PC-9 (cell line): ENCODE measurements around the gene COG5. TPM values are rescaled to one million over a fixed set of nuclear protein-coding genes. Genes with fewer than 3 reads are reported as not detected.

ENCODE experiments used
- BruUV-seq: library from RNA; stranded (reverse); fragments of 400-500 nt; replicated peaks from 2 replicates; lab custom pipeline; 2021; lab: Mats Ljungman, UMichigan
- CTCF ChIA-PET: fragments of 300-600 bp; sonication (Branson Sonifier 250); formaldehyde crosslinking; loops from one replicate; lab custom pipeline; 2022; ENCODE audit warnings: antibody characterized with exemption; lab: Charles Lee
- POLR2A ChIA-PET: fragments of 300-600 bp; sonication (Branson Sonifier 250); formaldehyde crosslinking; loops from one replicate; lab custom pipeline; 2022; ENCODE audit warnings: antibody characterized with exemption; ENCODE audit not compliant: unreplicated experiment; lab: Charles Lee
- DNase-seq, 2 experiments: peaks; one replicate each; pipeline versions ENCODE4 v3.0.0 to v3.0.0-alpha.2; 2015 to 2022; ENCODE audit warnings: mixed read lengths in 1 of 2
- H2AFZ ChIP-seq: fragments of 200-600 bp; sonication (generic); 2 replicates; pipeline ENCODE4 v1.8.1; 2017; ENCODE audit warnings: antibody characterized with exemption
- H3F3A ChIP-seq: fragments of 200-600 bp; sonication (generic); 2 replicates; pipeline ENCODE4 v1.8.1; 2017; ENCODE audit warnings: antibody characterized with exemption, mild to moderate bottlenecking, low read depth; ENCODE audit not compliant: insufficient read depth
- H3K27ac ChIP-seq: fragments of 200-600 bp; sonication (generic); 2 replicates; pipeline ENCODE4 v1.6.1; 2016; ENCODE audit warnings: mixed run types
- H3K27me3 ChIP-seq: fragments of 200-600 bp; sonication (generic); 2 replicates; pipeline ENCODE4 v1.6.1; 2016; ENCODE audit warnings: low read depth, mixed run types; ENCODE audit not compliant: insufficient read depth
- H3K36me3 ChIP-seq: fragments of 200-600 bp; sonication (generic); 2 replicates; pipeline ENCODE4 v1.6.1; 2016; ENCODE audit warnings: low read depth, mixed run types
- H3K4me1 ChIP-seq: fragments of 200-600 bp; sonication (generic); replicated peaks from 2 replicates; pipeline ENCODE4 v1.6.1; 2016; ENCODE audit warnings: mixed run types; ENCODE audit not compliant: insufficient read depth
- H3K4me2 ChIP-seq: fragments of 200-600 bp; sonication (generic); 2 replicates; pipeline ENCODE4 v1.6.1; 2017; ENCODE audit warnings: mixed run types
- H3K4me3 ChIP-seq: fragments of 200-600 bp; sonication (generic); 2 replicates; pipeline ENCODE4 v1.6.1; 2016; ENCODE audit warnings: mixed run types
- H3K79me2 ChIP-seq: fragments of 200-600 bp; sonication (generic); 2 replicates; pipeline ENCODE4 v1.6.1; 2017; ENCODE audit warnings: low read depth, mixed run types
- H3K9me2 ChIP-seq: fragments of 200-600 bp; sonication (generic); 2 replicates; pipeline ENCODE4 v1.8.1; 2017; ENCODE audit warnings: mild to moderate bottlenecking; ENCODE audit not compliant: insufficient read depth
- H3K9me3 ChIP-seq: fragments of 200-600 bp; sonication (generic); 2 replicates; pipeline ENCODE4 v1.8.1; 2016; ENCODE audit warnings: low read depth; ENCODE audit not compliant: insufficient read depth
- H4K20me1 ChIP-seq: fragments of 200-600 bp; sonication (generic); 2 replicates; pipeline ENCODE4 v1.8.1; 2017; ENCODE audit not compliant: insufficient read depth
- CTCF ChIP-seq: fragments of 200-600 bp; sonication (generic); conservative IDR thresholded peaks from 2 replicates; pipeline ENCODE4 v1.6.1; 2017; ENCODE audit warnings: mixed run types, antibody characterized with exemption, mild to moderate bottlenecking, moderate library complexity
- EZH2 ChIP-seq: fragments of 200-600 bp; sonication (generic); IDR thresholded peaks from 2 replicates; pipeline ENCODE4 v1.8.0; 2017; ENCODE audit warnings: antibody characterized with exemption, low read depth
- intact Hi-C: fragments of 100-400 bp; cut with micrococcal nuclease; formaldehyde crosslinking; loops from one replicate; pipeline ENCODE4 v1.10.0; 2022; ENCODE audit not compliant: unreplicated experiment
- total RNA-seq: library from RNA; stranded (reverse); gene quantifications from 2 replicates; pipeline ENCODE4 v1.2.3, GENCODE V29; 2021

COG5 gene
- total RNA-seq, 1 experiment from 2014 or later: 43.5 TPM

DNA sequence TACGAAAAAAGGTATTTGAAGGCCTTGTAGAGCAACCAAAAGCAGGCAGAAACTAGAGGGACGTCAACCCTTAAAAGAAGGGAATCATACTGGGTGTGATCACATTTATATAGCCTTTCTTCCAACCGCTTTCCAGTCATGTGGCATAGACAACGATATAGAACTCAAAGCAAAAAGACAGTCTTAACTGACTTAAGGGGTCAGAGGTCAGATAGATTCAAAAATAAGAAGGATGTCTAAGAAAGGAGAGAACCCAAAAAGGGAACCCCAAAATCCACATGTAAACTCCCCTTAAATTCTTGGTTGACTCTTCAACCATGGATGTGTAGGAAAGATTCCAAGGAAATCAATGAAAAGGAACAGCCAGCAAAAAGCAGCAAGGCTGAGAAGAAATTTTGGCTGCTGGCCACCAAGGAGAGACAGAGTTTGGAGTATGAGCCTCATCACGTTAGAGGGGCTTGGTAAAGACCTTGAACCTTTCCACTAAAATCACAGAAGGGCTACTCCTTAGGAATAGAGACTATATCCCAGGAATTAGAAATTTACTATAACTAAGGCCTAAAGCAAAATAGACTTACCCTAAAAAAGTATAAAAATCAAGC is 24.9 kb upstream of the COG5 start:
- no peaks in the 10 kb centered on the region for H3K9me2 ChIP-seq
- no peaks in the 10 kb centered on the region for H3K79me2 ChIP-seq
- no peak overlapping the region for H3K4me2 ChIP-seq
- H3K36me3 ChIP-seq: peaks cover 16% of the 10 kb centered on the region; the same call in 1 of the 2 replicates
- H3K27ac ChIP-seq: no peak overlapping the region
- no peak overlapping the region for H3K4me3 ChIP-seq
- POLR2A ChIA-PET: no interaction called here
- H3K9me3 ChIP-seq: no peaks in the 10 kb centered on the region
- H4K20me1 ChIP-seq: no peaks in the 10 kb centered on the region
- CTCF ChIA-PET: no interaction called here
- intact Hi-C loops: no loop called here
- peaks cover 4% of the 10 kb centered on the region for H3K4me1 ChIP-seq
- H3F3A ChIP-seq: 0 out of 2 replicates have a peak, but pooled peaks cover 5% of the 10 kb centered on the region
- TF ChIP-seq EZH2 (no peak), CTCF (no peak)
- H3K27me3 ChIP-seq: no peaks in the 10 kb centered on the region
- no peak overlapping the region for H2AFZ ChIP-seq
- no peak for DNase-seq
- no TSS peak for BruUV-seq

- no peak overlapping the region for H3K4me3 ChIP-seq
- H3K27ac ChIP-seq: no peak overlapping the region
- POLR2A ChIA-PET: no interaction called here
- no peak for TF ChIP-seq EZH2
- TF ChIP-seq CTCF: no peak
- no peak overlapping the region for H3K4me2 ChIP-seq
- H3K9me3 ChIP-seq: no peaks in the 10 kb centered on the region
- no peak overlapping the region for H2AFZ ChIP-seq
- peaks cover 10% of the 10 kb centered on the region; the same call in 1 of the 2 replicates for H3K36me3 ChIP-seq
- intact Hi-C loops: loop anchor here (5.0 kb wide), 1 partner anchor 78 kb away; the partner anchor contains the start of gene SLC26A4
- H3K79me2 ChIP-seq: peaks cover 20% of the 10 kb centered on the region
- H3K9me2 ChIP-seq: no peaks in the 10 kb centered on the region
- peaks cover 5% of the 10 kb centered on the region; the same call in 1 of the 2 replicates for H3F3A ChIP-seq
- no TSS peak for BruUV-seq
- DNase-seq: no peak
- H3K27me3 ChIP-seq: no peaks in the 10 kb centered on the region
- peaks cover 25% of the 10 kb centered on the region for H3K4me1 ChIP-seq
- CTCF ChIA-PET: no interaction called here
- H4K20me1 ChIP-seq: no peaks in the 10 kb centered on the region
These were observed 21.0 kb upstream of the COG5 start for GRCh38 chr7:107584716-107585115.

GRCh38 chr7:107582875-107583274 is 19.2 kb upstream of the COG5 start:
- CTCF ChIA-PET: no interaction called here
- Histone ChIP-seq H3K4me3 (no peak overlapping the region), H4K20me1 (no peaks in the 10 kb centered on the region), H3K9me3 (no peaks in the 10 kb centered on the region), H2AFZ (no peak overlapping the region), H3F3A (peaks cover 9% of the 10 kb centered on the region), H3K27ac (no peak overlapping the region), H3K27me3 (no peaks in the 10 kb centered on the region), H3K79me2 (peaks cover 20% of the 10 kb centered on the region), H3K4me2 (peak overlapping the region; percentile 31; the same call in 1 of the 2 replicates), H3K4me1 (peaks cover 25% of the 10 kb centered on the region), H3K36me3 (peaks cover 7% of the 10 kb centered on the region; the same call in 1 of the 2 replicates), H3K9me2 (no peaks in the 10 kb centered on the region)
- POLR2A ChIA-PET: no interaction called here
- intact Hi-C loops: loop anchor here (5.0 kb wide), 1 partner anchor 79 kb away; the partner anchor contains the start of gene SLC26A4
- no TSS peak for BruUV-seq
- no peak for DNase-seq
- TF ChIP-seq CTCF: no peak
- no peak for TF ChIP-seq EZH2
